SK-N-SH (cell line): ENCODE data around the gene LHPP. TPM values are rescaled to one million over a fixed set of nuclear protein-coding genes. Genes with fewer than 3 reads are reported as not detected.
"Not testable (repeated sequence)": the region's sequence is repeated elsewhere in the genome, so short reads cannot be mapped to it uniquely, and the experiment has no call there.

Experiments
- CTCF ChIA-PET: fragments of 300-600, 350-600 bp; formaldehyde crosslinking; extraction: SDS; loops from one replicate; lab custom pipeline; 2021; lab: Yijun Ruan, JAX
- POLR2A ChIA-PET: fragments of 350-600 bp; sonication (Branson Sonifier 250); formaldehyde crosslinking; extraction: SDS; loops from one replicate; lab custom pipeline; 2020; ENCODE audit warnings: antibody characterized with exemption, inconsistent platforms; lab: Yijun Ruan, JAX
- DNase-seq: peaks from one replicate; pipeline ENCODE4 v3.0.0; 2012
- H2AFZ ChIP-seq: fragments of 200-600 bp; sonication (generic); 2 replicates; pipeline ENCODE4 v1.8.1; 2016; ENCODE audit warnings: antibody characterized with exemption, mild to moderate bottlenecking, low read depth
- H3F3A ChIP-seq: fragments of 200-600 bp; sonication (generic); replicated peaks from 2 replicates; pipeline ENCODE3; 2016; ENCODE audit warnings: antibody characterized with exemption, mild to moderate bottlenecking; ENCODE audit not compliant: insufficient read depth
- H3K27ac ChIP-seq, 2 experiments: fragments of 200-500 bp in 1 of 2; fragments of 200-600 bp in 1 of 2; sonication (Bioruptor generic) in 1 of 2; sonication (generic), shearing (Covaris generic) in 1 of 2; 2 replicates each; pipeline versions ENCODE4 v1.5.1 to v1.6.1; 2014 to 2016; ENCODE audit warnings: low read depth in 2 of 2, inconsistent platforms in 1 of 2, low read length in 1 of 2, mild to moderate bottlenecking in 1 of 2, mixed read lengths in 1 of 2
- H3K27me3 ChIP-seq: fragments of 200-600 bp; sonication (generic), shearing (Covaris generic); 2 replicates; pipeline ENCODE4 v1.6.1; 2016; ENCODE audit warnings: mixed run types; ENCODE audit not compliant: insufficient read depth
- H3K36me3 ChIP-seq, 2 experiments: fragments of 200-500 bp in 1 of 2; fragments of 200-600 bp in 1 of 2; sonication (Bioruptor generic) in 1 of 2; sonication (generic) in 1 of 2; replicated peaks in 1 of 2; 2 replicates each; pipeline versions ENCODE3 to v1.5.1; 2014 to 2016; ENCODE audit warnings: low read length in 1 of 2, mild to moderate bottlenecking in 1 of 2; ENCODE audit not compliant: insufficient read depth in 2 of 2, control insufficient read depth in 1 of 2
- H3K4me1 ChIP-seq, 2 experiments: fragments of 200-500 bp in 1 of 2; fragments of 200-600 bp in 1 of 2; sonication (Bioruptor generic) in 1 of 2; sonication (generic), shearing (Covaris generic) in 1 of 2; 2 replicates each; pipeline versions ENCODE4 v1.5.1 to v1.6.1; 2014 to 2016; ENCODE audit warnings: low read depth in 1 of 2, low read length in 1 of 2, mixed run types in 1 of 2; ENCODE audit not compliant: insufficient read depth in 2 of 2, control insufficient read depth in 1 of 2
- H3K4me2 ChIP-seq: fragments of 200-600 bp; sonication (generic), shearing (Covaris generic); 2 replicates; pipeline ENCODE4 v1.6.1; 2017; ENCODE audit warnings: mixed run types
- H3K4me3 ChIP-seq, 2 experiments: fragments of 200-500 bp in 1 of 2; fragments of 200-600 bp in 1 of 2; sonication (Bioruptor generic) in 1 of 2; sonication (generic), shearing (Covaris generic) in 1 of 2; 2 replicates each; pipeline versions ENCODE4 v1.5.1 to v1.8.1; 2014 to 2016; ENCODE audit warnings: low read depth in 2 of 2, inconsistent platforms in 1 of 2, low read length in 1 of 2, mild to moderate bottlenecking in 1 of 2, mixed read lengths in 1 of 2, moderate library complexity in 1 of 2
- H3K79me2 ChIP-seq: fragments of 200-600 bp; sonication (generic); 2 replicates; pipeline ENCODE4 v1.8.1; 2017; ENCODE audit warnings: mild to moderate bottlenecking; ENCODE audit not compliant: insufficient read depth
- H3K9ac ChIP-seq: fragments of 200-600 bp; sonication (generic); 2 replicates; pipeline ENCODE4 v1.6.1; 2017; ENCODE audit warnings: mixed run types
- H3K9me2 ChIP-seq: fragments of 200-600 bp; sonication (generic); 2 replicates; pipeline ENCODE4 v1.6.1; 2017; ENCODE audit warnings: mixed run types
- H3K9me3 ChIP-seq: fragments of 200-600 bp; sonication (generic); 2 replicates; pipeline ENCODE4 v1.6.1; 2017; ENCODE audit warnings: mixed run types, mild to moderate bottlenecking, moderate library complexity
- H4K20me1 ChIP-seq: fragments of 200-600 bp; sonication (generic); 2 replicates; pipeline ENCODE4 v1.6.1; 2017; ENCODE audit warnings: mild to moderate bottlenecking, mixed run types; ENCODE audit not compliant: insufficient read depth
- CHD2 ChIP-seq: fragments of 150-350 bp; IDR thresholded peaks from 2 replicates; pipeline ENCODE4 v1.6.1; 2018; ENCODE audit warnings: low read length; ENCODE audit not compliant: partially characterized antibody
- EP300 ChIP-seq, 2 experiments: IDR thresholded peaks; 2 replicates each; pipeline versions ENCODE4 v1.4.0 to v1.6.1; 2012; ENCODE audit warnings: borderline replicate concordance in 1 of 2, low read depth in 1 of 2, low read length in 1 of 2
- FOSL2 ChIP-seq: IDR thresholded peaks from 2 replicates; pipeline ENCODE4 v1.4.0; 2012; ENCODE audit warnings: low read depth, mild to moderate bottlenecking, moderate library complexity, borderline replicate concordance
- GATA2 ChIP-seq: sonication (generic); formaldehyde crosslinking; IDR thresholded peaks from 2 replicates; pipeline ENCODE4 v1.5.0; 2020; ENCODE audit warnings: mild to moderate bottlenecking, missing genetic modification reagents
- JUND ChIP-seq: IDR thresholded peaks from 2 replicates; pipeline ENCODE4 v1.4.0; 2012
- MAX ChIP-seq: IDR thresholded peaks from 2 replicates; pipeline ENCODE4 v1.4.0; 2012; ENCODE audit warnings: low read depth
- MEF2A ChIP-seq: IDR thresholded peaks from 2 replicates; pipeline ENCODE4 v1.4.0; 2012; ENCODE audit warnings: low read depth, borderline replicate concordance
- MXI1 ChIP-seq: IDR thresholded peaks from 2 replicates; pipeline ENCODE4 v1.6.1; 2012; ENCODE audit warnings: mild to moderate bottlenecking, low read depth, low read length, improper control_type of control experiment
- POLR2AphosphoS5 ChIP-seq: IDR thresholded peaks from 2 replicates; pipeline ENCODE4 v1.6.1; 2012; ENCODE audit warnings: low read depth, low read length
- RCOR1 ChIP-seq: fragments of 150-350 bp; IDR thresholded peaks from 2 replicates; pipeline ENCODE4 v1.6.1; 2017; ENCODE audit warnings: antibody characterized with exemption, low read length
- REST ChIP-seq: IDR thresholded peaks from 2 replicates; pipeline ENCODE4 v1.6.1; 2012; ENCODE audit warnings: mild to moderate bottlenecking, low read depth, low read length, moderate library complexity
- SMC3 ChIP-seq: IDR thresholded peaks from 2 replicates; pipeline ENCODE4 v1.6.1; 2012; ENCODE audit warnings: low read depth, low read length, improper control_type of control experiment
- USF2 ChIP-seq: fragments of 150-350 bp; IDR thresholded peaks from 2 replicates; pipeline ENCODE4 v1.6.1; 2017; ENCODE audit warnings: antibody characterized with exemption, low read length, low read depth, borderline replicate concordance
- WGBS: methylation state at CpG from one replicate; pipeline ENCODE4 v1.1.6; 2017; ENCODE audit warnings: low lambda C conversion rate; 5-methylcytosine and 5-hydroxymethylcytosine counted together
- polyA plus RNA-seq, 3 experiments: library from polyadenylated mRNA; depleted of rRNA; stranded (reverse); fragments of >200 nt; gene quantifications; 2 replicates each; pipeline ENCODE4 v1.2.3, GENCODE V29; 2012

Gene LHPP
- polyA plus RNA-seq, 1 of the 3 experiments (the other 2 are of a cell fraction), result 29.8 TPM

- no peak overlapping the region for H2AFZ ChIP-seq
- CTCF ChIA-PET, result interaction anchor here (0.8 to 15.3 kb wide), 9 partner anchors 9 to 198 kb away, joined by 3 to 192 read pairs (median 4); no protein-coding TSS in a partner anchor
- H3K9ac ChIP-seq, result no peak overlapping the region
- no peaks in the 10 kb centered on the region for H3K36me3 ChIP-seq
- H3K27me3 ChIP-seq, result no peaks in the 10 kb centered on the region
- no peak overlapping the region for H3K27ac ChIP-seq
- no peaks in the 10 kb centered on the region for H3K9me2 ChIP-seq
- POLR2A ChIA-PET, result no interaction called here
- DNase-seq, result peak; percentile 67
- no peaks in the 10 kb centered on the region for H3F3A ChIP-seq
- WGBS, result 100% methylated on average over 1 of the region's 13 CpGs
- no peak overlapping the region for H3K4me3 ChIP-seq
- no peaks in the 10 kb centered on the region for H4K20me1 ChIP-seq
- no peak for TF ChIP-seq USF2
- peak; percentile 23; the same call in 1 of the 2 replicates for TF ChIP-seq MXI1
- peaks cover 0 to 6% of the 10 kb centered on the region in 2 experiments; a peak in 1 of 4 replicates for H3K4me1 ChIP-seq
- no peaks in the 10 kb centered on the region for H3K79me2 ChIP-seq
- H3K9me3 ChIP-seq, result no peaks in the 10 kb centered on the region
- no peak overlapping the region for H3K4me2 ChIP-seq
These were observed 86.1 kb downstream of the LHPP start for GRCh38 chr10:124547647-124548168.

- H3K9ac ChIP-seq, H3K9me3 ChIP-seq, H3K4me1 ChIP-seq, H4K20me1 ChIP-seq, H3F3A ChIP-seq, H3K79me2 ChIP-seq, H3K27ac ChIP-seq, H3K4me2 ChIP-seq, POLR2A ChIA-PET, H3K27me3 ChIP-seq, H2AFZ ChIP-seq, CTCF ChIA-PET, DNase-seq, H3K36me3 ChIP-seq, H3K4me3 ChIP-seq, H3K9me2 ChIP-seq: not testable (repeated sequence)
- 67% methylated on average over 3 of the region's 3 CpGs for WGBS
These were observed 87.5 kb downstream of the LHPP start for GRCh38 chr10:124549171-124549570.

- Histone ChIP-seq H3K4me2 (no peak overlapping the region), H3K27ac (no peak overlapping the region), H3K79me2 (no peaks in the 10 kb centered on the region), H3K9me3 (no peaks in the 10 kb centered on the region), H4K20me1 (no peaks in the 10 kb centered on the region), H2AFZ (no peak overlapping the region), H3F3A (no peaks in the 10 kb centered on the region), H3K4me3 (no peak overlapping the region), H3K9ac (no peak overlapping the region), H3K4me1 (peaks cover 0 to 6% of the 10 kb centered on the region in 2 experiments; a peak in 1 of 4 replicates), H3K27me3 (no peaks in the 10 kb centered on the region), H3K36me3 (no peaks in the 10 kb centered on the region), H3K9me2 (no peaks in the 10 kb centered on the region)
- DNase-seq, result no peak
- WGBS, result 83% methylated on average over 22 of the region's 26 CpGs
- TF ChIP-seq MAX (no peak), GATA2 (CRISPR knock-in tag) (no peak), POLR2AphosphoS5 (no peak), JUND (no peak), RCOR1 (no peak), EP300 (IDR thresholded peaks at IDR 0.05; ENCODE audit: borderline replicate concordance in 1 of 2, low read depth in 1 of 2, low read length in 1 of 2) (no peak), SMC3 (no peak), USF2 (no peak), FOSL2 (no peak), CHD2 (no peak), MEF2A (no peak), REST (no peak)
- ChIA-PET POLR2A (interaction anchor here (0.5 kb wide), 1 partner anchor 13 kb away, joined by 3 read pairs; no protein-coding TSS in a partner anchor), CTCF (interaction anchor here (3.3 kb wide), 1 partner anchor 191 kb away, joined by 14 read pairs; no protein-coding TSS in a partner anchor)
These were observed 88.8 kb downstream of the LHPP start for GRCh38 chr10:124550293-124551034.
